ENCODE results near the gene ZNF423. TPM values are rescaled to one million over a fixed set of nuclear protein-coding genes. Genes with fewer than 3 reads are reported as not detected.

The ZNF423 gene
- total RNA-seq, 1 donor from 2014 or later, result 10.7 TPM

DNA sequence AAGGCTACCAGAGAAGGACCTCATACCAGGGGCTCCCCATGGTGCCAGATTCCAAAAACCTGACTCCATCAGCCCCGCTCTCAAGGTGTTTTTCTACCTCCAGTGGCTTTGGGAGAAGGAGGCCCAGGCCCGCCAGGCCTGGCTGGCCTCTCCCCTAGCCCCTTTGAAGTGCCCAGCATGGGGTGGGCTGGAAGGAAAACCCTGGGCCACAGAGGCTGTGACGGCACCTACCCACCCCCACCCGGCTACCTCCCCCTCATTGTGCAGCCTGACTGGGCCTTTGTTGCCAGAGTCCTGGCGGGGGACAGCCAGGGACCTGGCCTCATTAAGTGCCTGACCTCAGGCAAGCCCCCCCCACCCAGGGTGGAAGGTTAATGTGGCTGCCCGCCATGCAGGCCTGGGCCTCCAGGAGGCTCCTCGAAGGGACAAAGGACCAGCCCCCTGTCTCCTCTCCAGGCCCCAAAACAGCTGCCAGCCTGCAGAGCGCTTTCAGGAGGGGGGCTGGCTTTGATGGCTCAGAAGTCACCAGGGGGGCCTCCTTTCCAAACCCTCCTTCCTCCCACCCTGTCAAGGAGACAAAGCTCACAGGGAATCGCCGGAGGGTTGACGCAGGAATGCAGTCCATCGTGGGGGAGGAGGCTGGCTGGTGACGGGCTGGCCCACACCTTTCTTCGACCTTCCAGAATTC lies 159.4 kb downstream of the ZNF423 start:
- H3K4me3 ChIP-seq, result no peak overlapping the region
- no peak overlapping the region for H3K27ac ChIP-seq
- intact Hi-C loops (cut with DNase I), result no loop called here
- H3K27me3 ChIP-seq (ENCODE audit: low read depth), result peaks cover 4% of the 10 kb centered on the region
- TF ChIP-seq, protein P1, sequence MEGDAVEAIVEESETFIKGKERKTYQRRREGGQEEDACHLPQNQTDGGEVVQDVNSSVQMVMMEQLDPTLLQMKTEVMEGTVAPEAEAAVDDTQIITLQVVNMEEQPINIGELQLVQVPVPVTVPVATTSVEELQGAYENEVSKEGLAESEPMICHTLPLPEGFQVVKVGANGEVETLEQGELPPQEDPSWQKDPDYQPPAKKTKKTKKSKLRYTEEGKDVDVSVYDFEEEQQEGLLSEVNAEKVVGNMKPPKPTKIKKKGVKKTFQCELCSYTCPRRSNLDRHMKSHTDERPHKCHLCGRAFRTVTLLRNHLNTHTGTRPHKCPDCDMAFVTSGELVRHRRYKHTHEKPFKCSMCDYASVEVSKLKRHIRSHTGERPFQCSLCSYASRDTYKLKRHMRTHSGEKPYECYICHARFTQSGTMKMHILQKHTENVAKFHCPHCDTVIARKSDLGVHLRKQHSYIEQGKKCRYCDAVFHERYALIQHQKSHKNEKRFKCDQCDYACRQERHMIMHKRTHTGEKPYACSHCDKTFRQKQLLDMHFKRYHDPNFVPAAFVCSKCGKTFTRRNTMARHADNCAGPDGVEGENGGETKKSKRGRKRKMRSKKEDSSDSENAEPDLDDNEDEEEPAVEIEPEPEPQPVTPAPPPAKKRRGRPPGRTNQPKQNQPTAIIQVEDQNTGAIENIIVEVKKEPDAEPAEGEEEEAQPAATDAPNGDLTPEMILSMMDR (IDR thresholded peaks at IDR 0.05), result no peak
- peaks cover 20% of the 10 kb centered on the region for H3K4me1 ChIP-seq
- no peaks in the 10 kb centered on the region for H3K9me3 ChIP-seq
- no peak for DNase-seq
- no peak for ATAC-seq
- no peaks in the 10 kb centered on the region for H3K36me3 ChIP-seq

DNA sequence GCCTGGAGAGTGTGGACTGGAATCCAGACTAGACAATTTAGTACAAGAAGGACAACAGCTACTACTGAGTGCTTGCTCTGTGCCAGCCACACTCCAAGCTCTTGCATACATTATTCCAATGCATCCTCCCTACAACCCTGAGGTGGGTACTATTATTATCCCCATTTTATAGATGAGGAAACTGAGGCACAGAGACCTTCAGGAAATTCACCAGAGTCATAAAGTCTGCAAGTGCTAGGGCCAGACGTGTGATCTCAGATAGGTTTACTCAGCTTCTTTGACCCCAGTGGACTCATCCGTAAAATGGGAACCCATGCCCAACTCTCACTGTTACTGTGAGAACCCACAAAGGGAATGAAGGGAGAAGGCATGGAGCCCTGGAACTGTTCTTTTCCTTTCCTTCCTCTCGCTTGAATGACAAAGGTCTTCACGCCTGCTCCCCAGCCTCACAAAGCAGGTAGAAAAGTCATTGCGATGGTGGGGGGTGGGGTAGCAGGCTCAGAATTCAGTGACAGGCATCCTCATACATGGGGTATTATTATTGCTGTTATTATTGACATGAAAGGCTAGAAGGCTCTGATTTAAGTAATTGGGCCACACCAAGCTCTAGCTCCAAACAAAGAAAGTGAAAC lies 160.0 kb downstream of the ZNF423 start:
- peaks cover 20% of the 10 kb centered on the region for H3K4me1 ChIP-seq
- H3K36me3 ChIP-seq, result no peaks in the 10 kb centered on the region
- TF ChIP-seq, protein P1 (IDR thresholded peaks at IDR 0.05), result no peak
- no peak overlapping the region for H3K27ac ChIP-seq
- ATAC-seq (no peak), DNase-seq (no peak)
- no peaks in the 10 kb centered on the region for H3K9me3 ChIP-seq
- intact Hi-C loops (cut with DNase I), result no loop called here
- H3K4me3 ChIP-seq, result no peak overlapping the region
- H3K27me3 ChIP-seq (ENCODE audit: low read depth), result peaks cover 4% of the 10 kb centered on the region

DNA sequence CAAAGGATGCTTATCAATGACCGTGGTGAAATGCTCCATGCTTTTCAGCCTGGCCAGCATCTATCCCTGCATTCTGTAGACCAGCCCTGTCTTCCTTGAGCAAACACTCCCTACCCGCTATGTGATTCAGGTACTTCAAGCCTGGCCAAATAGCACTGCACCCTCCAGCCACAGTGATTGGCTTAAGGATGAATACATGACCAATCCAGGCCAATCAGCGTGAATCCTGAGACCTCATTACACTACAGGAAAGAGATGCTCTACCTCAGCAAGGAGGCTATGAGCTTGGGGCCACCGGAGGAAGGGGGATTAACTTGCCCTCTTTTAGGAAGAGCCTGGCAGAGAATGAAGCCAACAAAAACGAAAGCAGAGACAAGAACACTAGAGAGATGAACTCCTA lies 162.5 kb downstream of the ZNF423 start:
- DNase-seq, result no peak

DNA sequence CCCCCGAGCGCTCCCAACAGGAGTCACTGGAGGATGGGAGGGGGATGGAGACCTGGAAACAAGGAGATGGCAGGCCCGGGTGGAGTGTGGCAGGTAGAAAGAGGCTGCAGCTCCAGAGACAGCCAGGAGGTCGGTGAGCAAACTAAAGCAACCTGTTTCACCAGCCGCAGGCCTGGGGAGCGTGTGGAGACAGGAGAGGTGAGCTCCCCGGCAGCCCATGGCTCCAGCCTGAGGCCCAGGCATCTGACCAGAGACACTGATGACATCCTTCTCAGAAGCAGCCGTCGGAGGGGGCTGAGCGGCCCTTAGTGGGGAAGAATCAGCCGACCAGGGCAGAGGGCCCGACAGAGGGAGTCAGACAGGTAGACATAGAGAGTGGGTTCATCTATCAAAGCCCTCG lies 165.1 kb downstream of the ZNF423 start:
- H3K9me3 ChIP-seq, result no peaks in the 10 kb centered on the region
- no peak overlapping the region for H3K4me3 ChIP-seq
- no peak for DNase-seq
- ATAC-seq, result no peak
- no peaks in the 10 kb centered on the region for H3K36me3 ChIP-seq
- no peak overlapping the region for H3K27ac ChIP-seq
- TF ChIP-seq, protein P1 (IDR thresholded peaks at IDR 0.05), result no peak
- H3K27me3 ChIP-seq (ENCODE audit: low read depth), result no peaks in the 10 kb centered on the region
- no peaks in the 10 kb centered on the region for H3K4me1 ChIP-seq
- intact Hi-C loops (cut with DNase I), result no loop called here

More for the DNA sequence above, 162.5 kb downstream of the ZNF423 start:
- H3K4me1 ChIP-seq, result no peaks in the 10 kb centered on the region
- no peaks in the 10 kb centered on the region for H3K36me3 ChIP-seq
- H3K4me3 ChIP-seq, result no peak overlapping the region
- H3K27ac ChIP-seq, result no peak overlapping the region
- no peaks in the 10 kb centered on the region for H3K9me3 ChIP-seq
- intact Hi-C loops (cut with DNase I), result no loop called here
- TF ChIP-seq, protein P1 (IDR thresholded peaks at IDR 0.05), result no peak
- no peak for ATAC-seq
- peaks cover 4% of the 10 kb centered on the region for H3K27me3 ChIP-seq (ENCODE audit: low read depth)

DNA sequence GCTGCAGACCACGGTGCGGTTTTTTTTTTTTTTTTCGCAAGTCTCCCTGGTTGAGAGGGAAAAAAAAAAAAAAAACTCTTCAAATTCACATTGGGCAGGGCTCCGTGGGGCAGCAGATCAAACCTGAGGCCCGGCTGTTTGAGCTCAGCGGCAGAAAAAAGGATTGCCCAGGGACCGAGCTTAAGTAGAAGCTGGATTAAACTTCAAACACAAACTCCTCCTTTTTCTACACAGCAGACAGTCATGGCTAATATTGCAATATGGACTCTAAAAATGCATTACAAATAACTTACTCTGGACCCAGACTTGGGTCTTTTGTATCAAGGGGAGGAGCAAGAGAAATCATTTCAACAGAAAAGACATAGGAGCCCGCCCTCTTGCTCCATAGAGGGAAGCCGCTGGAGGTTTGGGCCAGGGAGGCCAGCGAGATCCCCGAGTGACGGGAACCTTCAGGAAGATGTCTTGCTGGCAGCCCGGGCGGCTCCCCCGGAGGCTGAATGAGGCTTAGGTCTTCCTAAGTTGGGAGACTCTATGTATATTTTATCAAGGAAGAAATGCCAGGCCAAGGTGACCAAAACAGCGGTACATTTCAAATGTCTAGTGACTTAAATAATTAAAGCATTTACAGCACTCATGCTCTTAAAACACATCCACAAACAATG lies 167.7 kb downstream of the ZNF423 start:
- Histone ChIP-seq H3K27ac (no peak overlapping the region), H3K9me3 (no peaks in the 10 kb centered on the region), H3K4me3 (no peak overlapping the region), H3K27me3 (ENCODE audit: low read depth) (no peaks in the 10 kb centered on the region), H3K4me1 (no peaks in the 10 kb centered on the region), H3K36me3 (no peaks in the 10 kb centered on the region)
- ATAC-seq, result no peak
- intact Hi-C loops (cut with DNase I), result no loop called here
- no peak for DNase-seq
- TF ChIP-seq, protein P1 (IDR thresholded peaks at IDR 0.05), result no peak
